Heart right ventricle (tissue), 16 donors: ENCODE measurements around the gene TRIM32. TPM values are rescaled to one million over a fixed set of nuclear protein-coding genes. Genes with fewer than 3 reads are reported as not detected.
A peak's percentile ranks its signal among the peaks of the same experiment; 100 is the strongest.
"Not testable (repeated sequence)": the region's sequence is repeated elsewhere in the genome, so short reads cannot be mapped to it uniquely, and the experiment has no call there.

Experiments used
- ATAC-seq, 8 donors: fragments of 200-7000 bp; cut with Tn5 transposase; one replicate each; pipeline ENCODE4 v1.9.1; 2020; ENCODE audit warnings: mild to moderate bottlenecking in 8 of 8, moderate library complexity in 8 of 8, moderate number of reproducible peaks in 1 of 8
- DNase-seq, 2 donors: peaks; one replicate each; pipeline ENCODE4 v3.0.0-alpha.2; 2020
- H3K27ac ChIP-seq, 10 donors: fragments of 200-600 bp; sonication (generic) in 2 of 10; one replicate each; pipeline versions ENCODE4 v1.5.0 to v1.8.0; 2020 to 2022; ENCODE audit warnings: mild to moderate bottlenecking in 3 of 10
- H3K27me3 ChIP-seq, 7 donors: fragments of 200-600 bp; one replicate each; pipeline ENCODE4 v1.8.0; 2021 to 2022; ENCODE audit warnings: mild to moderate bottlenecking in 2 of 7
- H3K36me3 ChIP-seq, 9 donors: fragments of 200-600 bp; sonication (generic) in 1 of 9; one replicate each; pipeline versions ENCODE4 v1.5.0 to v1.8.0; 2020 to 2022; ENCODE audit warnings: mild to moderate bottlenecking in 2 of 9
- H3K4me1 ChIP-seq, 9 donors: fragments of 200-600 bp; sonication (generic) in 1 of 9; one replicate each; pipeline versions ENCODE4 v1.5.0 to v1.8.0; 2020 to 2022; ENCODE audit warnings: mild to moderate bottlenecking in 4 of 9
- H3K4me3 ChIP-seq, 10 donors: fragments of 200-600 bp; sonication (generic) in 2 of 10; one replicate each; pipeline versions ENCODE4 v1.5.0 to v1.8.0; 2020 to 2022; ENCODE audit warnings: mild to moderate bottlenecking in 7 of 10, moderate library complexity in 2 of 10
- H3K9me3 ChIP-seq, 11 donors: fragments of 200-600 bp in 10 of 11; sonication (generic) in 2 of 11; one replicate each; pipeline versions ENCODE4 v1.5.0 to v1.8.0; 2013 to 2022; ENCODE audit warnings: mild to moderate bottlenecking in 2 of 11, control low read depth in 1 of 11, moderate library complexity in 1 of 11
- WGBS, 2 donors: extraction: QIAGEN DNeasy Blood & Tissue Kit; methylation state at CpG; one replicate each; pipeline ENCODE4 v1.1.7; 2013; ENCODE audit warnings: inconsistent platforms in 1 of 2; 5-methylcytosine and 5-hydroxymethylcytosine counted together
- intact Hi-C, 10 donors: fragments of 100-400 bp; cut with DNase I; formaldehyde crosslinking; loops; one replicate each; pipeline versions ENCODE4 v1.11.1 to v1.14.2; 2022
- polyA plus RNA-seq, 2 donors: library from polyadenylated mRNA; stranded (reverse); fragments of 200-250 nt; gene quantifications; one replicate each; pipeline ENCODE4 v1.2.3, GENCODE V29; 2013
- total RNA-seq, 10 donors: library from RNA; stranded (reverse); fragmentation: NEBNext Ultra II Directional in 3 of 10; extraction: Animal tissue kit (Norgen Biotek cat#: 25700) in 3 of 10; gene quantifications; one replicate each; pipeline versions ENCODE4 v1.2.1 to v1.2.4, GENCODE V29; 2021 to 2023
- TF ChIP-seq, protein P1 (sequence below), 9 donors: fragments of 200-600 bp; sonication (generic) in 2 of 9; IDR thresholded peaks; one replicate each; pipeline versions ENCODE4 v1.5.0 to v1.8.0; 2021 to 2022; ENCODE audit warnings: antibody characterized with exemption in 9 of 9, mild to moderate bottlenecking in 5 of 9, moderate library complexity in 1 of 9
- donor health status: Arrhythmogenic right ventricular cardiomyopathy.
- donor health status: ischemic (EF 13 %, LVEDD 7.1; RV severe dilation, severe dysfunction).
- donor health status: healthy with polysubstance abuse.
- donor health status: DM: no; HTN: yes; CAD: no.
- donor health status: DM: no; HTN: no; CAD: no.
- donor health status: ischemic (EF 25% LVEDD 6.9; RV normal size, moderate dysfunction).
- donor health status: ischemic (EF 25% LVEDD 5.7; RV mildly dilated, moderate dysfunction).
- donor health status: healthy.
- donor health status: DM: yes; HTN: yes; CAD: no.
- donor health status: Ischemic cardiomyopathy.
- donor health status: ischemic (EF 35%, LVEDD 5.7; RV mildly dilated, moderate dysfunction).
- donor health status: nonischemic (EF 11% LVEDD 7.7; RV severe dilation, severe dysfunction).
- donor health status: DM: yes; HTN: yes; CAD: no.
- donor health status: PGD.
- donor health status: ischemic (EF 29% LVEDD 5.4; RV normal size, mild dysfunction).
- donor health status: nonischemic (EF 23%, LVEDD 6.1; RV moderate dilation, normal function).

The TRIM32 gene
- total and polyA plus RNA-seq, 12 donors = 2.6 to 21.2 (median 13.4) TPM

DNA sequence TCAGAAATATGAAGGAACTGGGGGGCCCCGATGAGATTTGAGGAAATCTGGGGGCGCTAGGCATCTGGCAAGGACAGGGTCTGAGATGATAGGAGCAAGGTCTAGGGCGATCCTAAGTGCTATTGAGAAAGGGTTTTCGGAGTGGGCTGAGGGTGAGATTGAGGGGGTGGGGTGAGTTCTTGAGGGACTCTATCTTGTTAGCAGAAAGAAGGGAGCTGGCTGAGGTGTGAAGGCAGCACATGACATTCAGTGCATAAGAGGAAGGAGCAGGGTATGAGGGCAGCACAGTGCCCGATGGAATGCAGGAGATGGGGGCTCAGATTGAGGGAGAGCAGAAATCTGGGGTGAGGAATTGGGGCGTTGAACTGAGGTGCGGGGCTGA lies 640 bp downstream of the TRIM32 start:
- peaks cover 0 to 6% (median 0%) of the 10 kb centered on the region in 7 donors for H3K27me3 ChIP-seq
- ATAC-seq = peak in 7 of 8 donors; percentile 1 to 48 (median 11)
- DNase-seq = no peak
- peaks cover 5 to 46% (median 25%) of the 10 kb centered on the region in 9 donors for H3K4me1 ChIP-seq
- peaks cover 0 to 10% (median 0%) of the 10 kb centered on the region in 11 donors for H3K9me3 ChIP-seq
- H3K27ac ChIP-seq = peak overlapping the region in 8 of 10 donors; percentile 71 to 91 (median 83)
- intact Hi-C loops = no loop called here
- TF ChIP-seq, protein P1, sequence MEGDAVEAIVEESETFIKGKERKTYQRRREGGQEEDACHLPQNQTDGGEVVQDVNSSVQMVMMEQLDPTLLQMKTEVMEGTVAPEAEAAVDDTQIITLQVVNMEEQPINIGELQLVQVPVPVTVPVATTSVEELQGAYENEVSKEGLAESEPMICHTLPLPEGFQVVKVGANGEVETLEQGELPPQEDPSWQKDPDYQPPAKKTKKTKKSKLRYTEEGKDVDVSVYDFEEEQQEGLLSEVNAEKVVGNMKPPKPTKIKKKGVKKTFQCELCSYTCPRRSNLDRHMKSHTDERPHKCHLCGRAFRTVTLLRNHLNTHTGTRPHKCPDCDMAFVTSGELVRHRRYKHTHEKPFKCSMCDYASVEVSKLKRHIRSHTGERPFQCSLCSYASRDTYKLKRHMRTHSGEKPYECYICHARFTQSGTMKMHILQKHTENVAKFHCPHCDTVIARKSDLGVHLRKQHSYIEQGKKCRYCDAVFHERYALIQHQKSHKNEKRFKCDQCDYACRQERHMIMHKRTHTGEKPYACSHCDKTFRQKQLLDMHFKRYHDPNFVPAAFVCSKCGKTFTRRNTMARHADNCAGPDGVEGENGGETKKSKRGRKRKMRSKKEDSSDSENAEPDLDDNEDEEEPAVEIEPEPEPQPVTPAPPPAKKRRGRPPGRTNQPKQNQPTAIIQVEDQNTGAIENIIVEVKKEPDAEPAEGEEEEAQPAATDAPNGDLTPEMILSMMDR (IDR thresholded peaks at IDR 0.05) = no peak
- WGBS, 2 donors = 18% methylated on average over 7 of the region's 7 CpGs
- H3K36me3 ChIP-seq = no peaks in the 10 kb centered on the region
- peak overlapping the region; percentile 69 to 82 (median 77) for H3K4me3 ChIP-seq

DNA sequence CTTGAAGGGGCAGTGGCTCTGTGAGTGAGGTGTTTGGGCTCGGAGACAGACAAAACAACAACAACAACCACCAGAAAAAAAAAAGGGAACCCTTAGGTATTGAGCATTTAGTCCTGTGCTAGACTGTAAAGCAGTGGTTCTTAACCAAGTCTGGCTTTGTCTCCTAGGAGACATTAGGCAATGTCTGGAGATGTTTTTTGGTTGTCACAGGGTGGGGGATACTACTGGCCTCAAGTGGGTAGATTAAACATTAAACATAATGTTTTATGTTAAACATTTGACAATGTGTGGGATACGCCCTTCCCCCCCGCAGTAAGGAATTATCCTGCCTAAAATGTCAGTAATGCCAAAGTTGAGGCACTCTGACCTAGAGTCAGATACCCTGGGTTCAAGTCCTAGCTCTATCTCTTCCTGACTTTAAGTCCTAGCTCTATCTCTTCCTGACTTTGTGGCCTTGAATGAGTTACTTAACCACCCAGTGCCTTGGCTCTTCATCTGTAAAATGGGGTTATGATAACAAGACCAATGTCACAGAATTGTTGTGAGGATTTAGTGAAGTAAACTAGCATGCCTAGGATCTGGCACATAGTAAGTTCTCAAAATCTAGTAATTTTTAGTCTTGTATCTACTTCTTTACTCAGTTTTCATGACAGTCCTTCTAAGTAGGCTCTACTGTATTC lies 1.8 kb downstream of the TRIM32 start:
- Histone ChIP-seq H3K4me3 (peak overlapping the region in 3 of 10 donors; percentile 69 to 82 (median 77)), H3K27me3 (peaks cover 0 to 6% (median 0%) of the 10 kb centered on the region in 7 donors), H3K4me1 (peaks cover 5 to 58% (median 33%) of the 10 kb centered on the region in 9 donors), H3K9me3 (peaks cover 0 to under 1% (median 0%) of the 10 kb centered on the region in 11 donors), H3K36me3 (no peaks in the 10 kb centered on the region), H3K27ac (no peak overlapping the region)
- WGBS, 2 donors = 92 to 94% methylated on average over 3 of the region's 3 CpGs
- TF ChIP-seq, protein P1 (IDR thresholded peaks at IDR 0.05) = no peak
- ATAC-seq (no peak), DNase-seq (no peak)
- intact Hi-C loops = no loop called here

DNA sequence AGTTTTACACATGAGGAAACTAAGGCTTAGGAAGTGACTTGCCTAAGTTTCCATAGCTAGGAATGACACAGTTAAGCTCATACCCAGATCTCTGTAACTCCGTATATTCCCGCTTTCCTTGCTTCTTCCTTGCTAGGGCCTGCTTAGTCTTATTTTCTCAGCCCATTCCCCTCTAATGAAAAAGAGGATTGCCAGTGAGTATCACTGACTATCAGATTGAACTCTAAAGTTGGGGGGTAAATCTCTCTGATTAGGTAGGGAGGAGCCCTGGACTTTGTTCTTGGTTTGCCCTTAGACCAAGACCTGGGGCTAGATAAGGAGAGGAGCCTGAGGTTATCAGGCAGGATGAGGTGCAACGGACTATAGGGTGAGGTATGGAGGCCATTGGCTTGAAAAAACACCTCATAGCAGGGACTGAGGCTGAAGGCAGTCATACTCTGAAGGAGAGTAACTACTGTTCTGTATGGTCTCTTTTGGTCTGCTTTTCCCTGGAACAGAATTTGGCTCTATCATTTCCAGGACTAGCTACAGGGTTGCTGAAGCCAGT lies 2.5 kb downstream of the TRIM32 start:
- ATAC-seq = no peak
- H3K4me3 ChIP-seq = no peak overlapping the region
- H3K27ac ChIP-seq = no peak overlapping the region
- 89 to 92% methylated on average over 3 of the region's 3 CpGs for WGBS, 2 donors
- H3K9me3 ChIP-seq = no peaks in the 10 kb centered on the region
- DNase-seq = no peak
- peaks cover 0 to 6% (median 0%) of the 10 kb centered on the region in 7 donors for H3K27me3 ChIP-seq
- H3K4me1 ChIP-seq = peaks cover 5 to 64% (median 36%) of the 10 kb centered on the region in 9 donors
- TF ChIP-seq, protein P1 (IDR thresholded peaks at IDR 0.05) = no peak
- intact Hi-C loops = no loop called here
- H3K36me3 ChIP-seq = no peaks in the 10 kb centered on the region

DNA sequence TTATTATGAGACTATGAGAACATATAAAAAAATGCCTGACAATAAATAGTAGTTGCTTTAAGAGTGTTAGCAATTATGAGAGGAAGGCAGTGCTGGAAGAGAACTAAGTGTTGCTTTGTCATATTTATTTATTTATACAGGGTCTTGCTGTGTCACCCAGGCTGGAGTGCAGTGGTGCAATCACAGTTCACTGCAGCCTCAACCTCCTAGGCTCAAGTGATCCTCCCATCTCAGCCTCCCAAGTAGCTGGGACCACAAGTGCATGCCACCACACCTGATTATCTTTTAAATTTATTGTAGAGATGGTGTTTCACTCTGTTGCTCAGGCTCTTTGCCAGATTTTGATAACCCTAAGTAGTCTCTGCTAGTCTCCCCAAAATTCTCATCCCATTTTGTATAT lies 3.7 kb downstream of the TRIM32 start:
- H3K9me3 ChIP-seq, H3K4me3 ChIP-seq, H3K27me3 ChIP-seq, ATAC-seq, H3K27ac ChIP-seq, H3K36me3 ChIP-seq, intact Hi-C loops, DNase-seq: not testable (repeated sequence)
- peaks cover 7 to 77% (median 36%) of the 10 kb centered on the region in 9 donors for H3K4me1 ChIP-seq

DNA sequence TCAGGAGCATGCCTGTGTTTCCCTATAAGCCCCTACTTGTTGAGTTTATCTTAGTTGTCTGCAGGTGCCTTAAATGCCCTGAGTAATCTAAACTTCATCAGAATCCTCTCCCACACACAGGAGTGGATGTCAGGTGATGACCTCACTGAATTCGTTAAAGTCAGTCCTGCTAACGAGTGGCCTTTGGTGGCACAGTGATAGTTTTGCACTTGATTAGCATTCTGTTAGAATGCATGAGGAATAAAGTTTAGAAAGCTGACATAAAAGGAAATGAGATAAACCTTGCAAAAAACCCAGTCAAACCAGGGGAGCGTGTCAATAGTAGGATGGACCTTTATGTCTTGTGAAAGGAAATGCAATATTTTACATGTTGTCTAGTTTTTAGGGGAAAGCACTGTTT lies 4.5 kb downstream of the TRIM32 start:
- WGBS, 2 donors = 82 to 84% methylated on average over 3 of the region's 3 CpGs
- Histone ChIP-seq H3K36me3 (no peaks in the 10 kb centered on the region), H3K27ac (no peak overlapping the region), H3K27me3 (peaks cover 0 to 1% (median 0%) of the 10 kb centered on the region in 7 donors), H3K4me1 (peaks cover 7 to 71% (median 29%) of the 10 kb centered on the region in 9 donors), H3K9me3 (no peaks in the 10 kb centered on the region), H3K4me3 (no peak overlapping the region)
- TF ChIP-seq, protein P1 (IDR thresholded peaks at IDR 0.05) = no peak
- intact Hi-C loops = no loop called here
- DNase-seq (no peak), ATAC-seq (no peak)
